ENCODE data around the gene SKI. TPM values are rescaled to one million over a fixed set of nuclear protein-coding genes. Genes with fewer than 3 reads are reported as not detected.

Gene SKI
- total RNA-seq, 6 experiments from 2014 or later = 23.7 to 84.8 (median 31.4) TPM

- peaks cover 0 to 3% (median 0%) of the 10 kb centered on the region in 4 donors for H3K4me1 ChIP-seq
- H3K36me3 ChIP-seq = no peaks in the 10 kb centered on the region
- no peaks in the 10 kb centered on the region for H3K27me3 ChIP-seq
- DNase-seq (no peak), ATAC-seq (no peak)
- H3K4me3 ChIP-seq = no peak overlapping the region
- WGBS (ENCODE audit: insufficient coverage, low coverage, low lambda C conversion rate, missing lambda C conversion rate) = 100% methylated on average over 3 of the region's 33 CpGs
- H3K27ac ChIP-seq = no peak overlapping the region
- no peaks in the 10 kb centered on the region for H3K9me3 ChIP-seq
- TF ChIP-seq CTCF (IDR thresholded peaks at IDR 0.05) = no peak
- TF ChIP-seq POLR2A (IDR thresholded peaks at IDR 0.05) = no peak
- intact Hi-C loops (cut with DNase I) = no loop called here
Observed at GRCh38 chr1:2184934-2185333, 43.2 kb upstream of the SKI start.

- no peak for TF ChIP-seq POLR2A (IDR thresholded peaks at IDR 0.05)
- no peak for TF ChIP-seq CTCF (IDR thresholded peaks at IDR 0.05)
- intact Hi-C loops (cut with DNase I) = no loop called here
- ATAC-seq = no peak
- Histone ChIP-seq H3K4me3 (no peak overlapping the region), H3K27ac (no peak overlapping the region), H3K27me3 (no peaks in the 10 kb centered on the region), H3K36me3 (no peaks in the 10 kb centered on the region), H3K9me3 (no peaks in the 10 kb centered on the region), H3K4me1 (peaks cover 0 to 15% (median 5%) of the 10 kb centered on the region in 4 donors)
- no peak for DNase-seq
- 100% methylated on average over 6 of the region's 38 CpGs for WGBS (ENCODE audit: insufficient coverage, low coverage, low lambda C conversion rate, missing lambda C conversion rate)
Observed at GRCh38 chr1:2185880-2186855, 42.0 kb upstream of the SKI start.

DNA sequence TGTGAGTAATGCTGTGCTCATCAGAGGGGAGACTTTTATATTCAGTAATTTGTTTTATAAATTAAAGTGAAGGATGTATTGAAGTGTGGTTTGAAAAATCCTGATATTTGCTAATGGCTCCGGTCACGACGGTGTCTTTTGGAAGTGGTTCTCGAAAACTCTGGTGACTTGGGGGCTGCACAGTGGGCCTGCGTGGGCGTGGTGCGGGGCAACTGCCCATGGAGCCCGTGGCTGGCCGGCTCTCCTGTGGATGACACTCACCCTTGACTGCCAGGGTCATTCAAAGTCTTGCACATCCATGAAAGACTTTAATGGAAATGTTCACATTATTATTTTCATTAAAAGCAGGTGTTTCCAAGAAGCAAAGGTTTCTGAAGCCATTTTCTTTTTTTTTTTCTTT lies 41.2 kb upstream of the SKI start:
- H3K9me3 ChIP-seq = no peaks in the 10 kb centered on the region
- no peaks in the 10 kb centered on the region for H3K36me3 ChIP-seq
- DNase-seq (no peak), ATAC-seq (no peak)
- H3K27ac ChIP-seq = no peak overlapping the region
- intact Hi-C loops (cut with DNase I) = no loop called here
- 67% methylated on average over 1 of the region's 9 CpGs for WGBS (ENCODE audit: insufficient coverage, low coverage, low lambda C conversion rate, missing lambda C conversion rate)
- no peaks in the 10 kb centered on the region for H3K27me3 ChIP-seq
- no peak for TF ChIP-seq CTCF (IDR thresholded peaks at IDR 0.05)
- TF ChIP-seq POLR2A (IDR thresholded peaks at IDR 0.05) = no peak
- H3K4me3 ChIP-seq = no peak overlapping the region
- H3K4me1 ChIP-seq = peaks cover 0 to 20% (median 7%) of the 10 kb centered on the region in 4 donors

- Histone ChIP-seq H3K9me3 (no peaks in the 10 kb centered on the region), H3K4me1 (peaks cover 0 to 21% (median 7%) of the 10 kb centered on the region in 4 donors), H3K27me3 (no peaks in the 10 kb centered on the region), H3K36me3 (no peaks in the 10 kb centered on the region), H3K4me3 (no peak overlapping the region), H3K27ac (no peak overlapping the region)
- ATAC-seq = no peak
- intact Hi-C loops (cut with DNase I) = no loop called here
- WGBS (ENCODE audit: insufficient coverage, low coverage, low lambda C conversion rate, missing lambda C conversion rate) = 81% methylated on average over 2 of the region's 13 CpGs
- DNase-seq = no peak
- TF ChIP-seq CTCF (IDR thresholded peaks at IDR 0.05) = no peak
- TF ChIP-seq POLR2A (IDR thresholded peaks at IDR 0.05) = no peak
Observed at GRCh38 chr1:2187619-2188018, 40.5 kb upstream of the SKI start.
